OCI-LY1 (cell line): ENCODE results near the gene FBXO9.

Source experiments
- H2AFZ ChIP-seq: fragments of 200-600 bp; sonication (generic), shearing (Covaris generic); 2 replicates; pipeline ENCODE4 v1.6.0; 2014; ENCODE audit warnings: antibody characterized with exemption, mild to moderate bottlenecking, low read length
- H3F3A ChIP-seq: fragments of 200-600 bp; sonication (generic), shearing (Covaris generic); 2 replicates; pipeline ENCODE4 v1.6.0; 2014; ENCODE audit warnings: mild to moderate bottlenecking, antibody characterized with exemption, low read length, moderate library complexity; ENCODE audit not compliant: insufficient read depth
- H3K27ac ChIP-seq: fragments of 200-600 bp; sonication (generic); 2 replicates; pipeline ENCODE4 v1.5.1; 2014; ENCODE audit warnings: low read length, mixed run types, mild to moderate bottlenecking, low read depth; ENCODE audit not compliant: poor library complexity, severe bottlenecking
- H3K27me3 ChIP-seq: fragments of 200-600 bp; sonication (generic); 2 replicates; pipeline ENCODE4 v1.6.0; 2014; ENCODE audit warnings: antibody characterized with exemption, mild to moderate bottlenecking, low read length, moderate library complexity; ENCODE audit not compliant: insufficient read depth
- H3K36me3 ChIP-seq: fragments of 200-600 bp; sonication (generic); 2 replicates; pipeline ENCODE4 v1.6.1; 2014; ENCODE audit warnings: mild to moderate bottlenecking, antibody characterized with exemption, low read length, moderate library complexity, mixed read lengths; ENCODE audit not compliant: insufficient read depth
- H3K4me1 ChIP-seq: fragments of 200-600 bp; sonication (generic); 2 replicates; pipeline ENCODE4 v1.5.1; 2014; ENCODE audit warnings: mild to moderate bottlenecking, low read length, moderate library complexity; ENCODE audit not compliant: insufficient read depth, severe bottlenecking
- H3K4me2 ChIP-seq: fragments of 200-600 bp; sonication (generic), shearing (Covaris generic); 2 replicates; pipeline ENCODE4 v1.6.1; 2014; ENCODE audit warnings: low read length
- H3K4me3 ChIP-seq: fragments of 200-600 bp; sonication (generic); 2 replicates; pipeline ENCODE4 v1.5.1; 2014; ENCODE audit warnings: low read length, low read depth, mild to moderate bottlenecking, mixed read lengths; ENCODE audit not compliant: poor library complexity, severe bottlenecking
- H3K79me2 ChIP-seq: fragments of 200-600 bp; shearing (Covaris generic); 2 replicates; pipeline ENCODE4 v1.6.1; 2016; ENCODE audit warnings: mixed run types, low read length, mixed read lengths; ENCODE audit not compliant: insufficient read depth
- H3K9ac ChIP-seq: fragments of 200-600 bp; sonication (generic), shearing (Covaris generic); 2 replicates; pipeline ENCODE4 v1.6.1; 2014; ENCODE audit warnings: mild to moderate bottlenecking, low read length, mixed read lengths
- H3K9me2 ChIP-seq: fragments of 200-600 bp; sonication (generic), shearing (Covaris generic); 2 replicates; pipeline ENCODE4 v1.6.1; 2014; ENCODE audit warnings: low read depth, mild to moderate bottlenecking, low read length, mixed read lengths
- H3K9me3 ChIP-seq: fragments of 200-600 bp; shearing (Covaris generic); 2 replicates; pipeline ENCODE4 v1.6.1; 2014; ENCODE audit warnings: low read length, mixed read lengths
- H4K20me1 ChIP-seq: fragments of 200-600 bp; sonication (generic), shearing (Covaris generic); 2 replicates; pipeline ENCODE4 v1.6.0; 2016; ENCODE audit warnings: mild to moderate bottlenecking, low read length; ENCODE audit not compliant: insufficient read depth
- CTCF ChIP-seq: fragments of 200-600 bp; sonication (generic), shearing (Covaris generic); IDR thresholded peaks from 2 replicates; pipeline ENCODE4 v1.5.1; 2017; ENCODE audit warnings: mild to moderate bottlenecking, antibody characterized with exemption, low read length, moderate library complexity, mixed read lengths
- EZH2 ChIP-seq: fragments of 200-600 bp; sonication (generic), shearing (Covaris generic); IDR thresholded peaks from 2 replicates; pipeline ENCODE4 v1.8.0; 2017; ENCODE audit warnings: borderline replicate concordance, mixed run types, mild to moderate bottlenecking, antibody characterized with exemption, low read length, moderate library complexity, mixed read lengths

The FBXO9 gene

GRCh38 chr6:53043581-53043980, 21.6 kb upstream of the FBXO9 start:
- Histone ChIP-seq H3K4me2 (no peak overlapping the region), H3K9ac (no peak overlapping the region), H3K36me3 (no peaks in the 10 kb centered on the region), H3K9me3 (no peaks in the 10 kb centered on the region), H3K27me3 (no peaks in the 10 kb centered on the region), H3K27ac (no peak overlapping the region), H3K9me2 (no peaks in the 10 kb centered on the region), H3K79me2 (no peaks in the 10 kb centered on the region), H4K20me1 (no peaks in the 10 kb centered on the region), H3K4me3 (no peak overlapping the region), H2AFZ (no peak overlapping the region), H3F3A (no peaks in the 10 kb centered on the region), H3K4me1 (no peaks in the 10 kb centered on the region)
- TF ChIP-seq CTCF (no peak), EZH2 (no peak)

- Histone ChIP-seq H3K4me1 (no peaks in the 10 kb centered on the region), H3F3A (no peaks in the 10 kb centered on the region), H3K9me3 (no peaks in the 10 kb centered on the region), H3K27ac (no peak overlapping the region), H4K20me1 (no peaks in the 10 kb centered on the region), H3K79me2 (no peaks in the 10 kb centered on the region), H3K36me3 (no peaks in the 10 kb centered on the region), H3K27me3 (no peaks in the 10 kb centered on the region), H3K9me2 (no peaks in the 10 kb centered on the region), H3K9ac (no peak overlapping the region), H3K4me2 (no peak overlapping the region), H2AFZ (no peak overlapping the region), H3K4me3 (no peak overlapping the region)
- TF ChIP-seq CTCF: no peak
- no peak for TF ChIP-seq EZH2
Observed at GRCh38 chr6:53044071-53044470, 21.1 kb upstream of the FBXO9 start.

- TF ChIP-seq EZH2 (no peak), CTCF (no peak)
Observed at GRCh38 chr6:53044572-53044971, 20.6 kb upstream of the FBXO9 start.

More at GRCh38 chr6:53044572-53044971, 20.6 kb upstream of the FBXO9 start:
- H3K27ac ChIP-seq: no peak overlapping the region
- H3K4me3 ChIP-seq: no peak overlapping the region
- no peak overlapping the region for H2AFZ ChIP-seq
- H3K9me2 ChIP-seq: no peaks in the 10 kb centered on the region
- H3K4me1 ChIP-seq: no peaks in the 10 kb centered on the region
- no peaks in the 10 kb centered on the region for H3F3A ChIP-seq
- H4K20me1 ChIP-seq: no peaks in the 10 kb centered on the region
- H3K4me2 ChIP-seq: no peak overlapping the region
- H3K36me3 ChIP-seq: no peaks in the 10 kb centered on the region
- no peak overlapping the region for H3K9ac ChIP-seq
- H3K79me2 ChIP-seq: no peaks in the 10 kb centered on the region
- no peaks in the 10 kb centered on the region for H3K9me3 ChIP-seq
- H3K27me3 ChIP-seq: no peaks in the 10 kb centered on the region
